Right hindlimb (tissue), 1 donor: Measurements from ENCODE around the gene USP31.
"Not testable (repeated sequence)": the region's sequence is repeated elsewhere in the genome, so short reads cannot be mapped to it uniquely, and the experiment has no call there.

Experiments used
- DNase-seq: peaks from one replicate; pipeline ENCODE4 v3.0.0-alpha.2; 2018

Gene USP31

DNA sequence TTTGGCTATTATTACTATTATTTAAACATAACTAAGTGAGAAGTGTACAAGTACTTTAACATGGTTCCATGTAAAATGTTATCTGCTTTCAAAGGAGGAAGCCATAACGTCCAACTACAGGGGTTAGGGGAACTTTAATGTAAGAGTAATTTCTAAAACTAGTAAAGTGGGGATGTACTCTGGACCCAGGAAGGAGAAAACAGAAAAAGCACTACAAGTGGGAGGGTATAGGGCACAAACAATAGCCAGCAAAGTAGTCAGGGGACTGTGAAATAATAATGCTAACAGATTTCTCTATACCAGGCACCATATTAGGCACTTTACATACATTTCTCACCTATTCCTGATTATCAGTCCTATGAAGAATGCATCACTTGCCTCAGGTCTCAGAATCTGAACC is 19.6 kb downstream of the USP31 start:
- DNase-seq = no peak

DNA sequence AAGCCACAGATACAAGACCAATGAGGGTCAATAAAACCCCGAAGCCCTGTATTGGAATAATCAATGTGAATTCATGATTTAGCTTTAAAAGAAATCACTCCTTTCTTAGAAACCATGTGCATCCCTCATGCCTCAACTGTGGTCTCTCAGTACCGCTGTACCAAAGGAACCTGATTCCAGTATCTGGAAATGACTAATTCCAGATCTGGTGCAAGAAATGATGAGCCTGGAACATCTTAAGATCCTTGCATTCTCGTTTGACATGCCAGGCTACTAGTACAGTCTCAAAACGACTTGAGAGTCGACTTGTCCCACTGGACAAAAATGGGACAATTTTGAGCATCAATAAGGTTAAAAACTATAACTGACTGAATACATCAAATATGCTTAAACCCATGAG is 21.2 kb downstream of the USP31 start:
- no peak for DNase-seq

DNA sequence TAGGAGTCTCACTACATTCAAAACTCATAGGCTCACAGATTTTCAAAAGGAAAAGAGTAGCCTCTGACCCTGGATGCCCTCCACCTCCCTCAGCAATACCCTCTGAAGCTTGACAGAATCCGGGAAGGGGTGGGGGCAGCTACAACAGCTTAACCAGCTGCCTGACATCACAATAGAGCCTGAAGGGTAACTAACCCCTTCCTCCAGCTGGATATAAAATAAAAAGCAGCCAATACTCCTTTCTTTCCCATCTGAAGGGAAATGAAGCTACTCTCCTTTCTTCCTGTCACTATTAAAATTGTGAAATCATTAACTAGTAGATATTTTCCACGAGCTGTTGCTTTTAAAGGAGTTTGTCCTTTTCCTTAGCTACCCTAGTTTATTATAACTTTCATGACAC is 24.0 kb downstream of the USP31 start:
- no peak for DNase-seq

DNA sequence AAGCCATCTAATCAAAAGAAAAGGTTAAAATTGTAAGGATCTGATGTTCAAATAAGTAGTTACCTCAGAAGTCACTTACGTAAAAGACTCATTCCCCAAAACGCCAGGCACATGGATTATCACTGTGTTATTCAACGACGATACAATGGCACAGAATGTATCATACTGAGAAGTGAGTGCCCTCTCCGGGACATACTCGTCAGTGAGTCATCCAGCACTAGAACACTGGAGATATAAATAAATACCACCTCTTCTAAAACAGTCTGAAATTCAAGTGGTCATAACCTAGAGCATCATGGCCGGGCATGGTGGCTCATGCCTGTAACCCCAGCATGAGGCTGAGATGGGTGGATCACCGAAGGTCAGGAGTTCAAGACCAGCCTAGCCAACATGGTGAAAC is 24.9 kb downstream of the USP31 start:
- DNase-seq = no peak

DNA sequence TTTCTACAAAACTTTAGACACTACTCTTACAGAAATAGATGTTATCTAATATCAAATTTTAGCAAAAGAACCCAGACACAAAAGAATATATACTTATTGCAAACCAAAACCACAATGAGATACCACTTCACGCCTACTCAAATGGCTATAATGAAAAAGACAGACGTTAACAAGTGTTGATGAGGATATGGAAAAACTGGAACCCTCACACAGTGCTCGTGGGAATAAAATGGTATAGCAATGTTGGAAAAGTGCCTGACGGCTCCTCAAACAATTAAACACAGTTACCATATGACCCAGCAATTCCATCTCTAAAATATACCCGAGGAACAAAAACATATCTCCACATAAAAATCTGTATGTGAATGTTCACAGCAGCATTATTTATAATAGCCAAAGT is 27.1 kb downstream of the USP31 start:
- DNase-seq = no peak

DNA sequence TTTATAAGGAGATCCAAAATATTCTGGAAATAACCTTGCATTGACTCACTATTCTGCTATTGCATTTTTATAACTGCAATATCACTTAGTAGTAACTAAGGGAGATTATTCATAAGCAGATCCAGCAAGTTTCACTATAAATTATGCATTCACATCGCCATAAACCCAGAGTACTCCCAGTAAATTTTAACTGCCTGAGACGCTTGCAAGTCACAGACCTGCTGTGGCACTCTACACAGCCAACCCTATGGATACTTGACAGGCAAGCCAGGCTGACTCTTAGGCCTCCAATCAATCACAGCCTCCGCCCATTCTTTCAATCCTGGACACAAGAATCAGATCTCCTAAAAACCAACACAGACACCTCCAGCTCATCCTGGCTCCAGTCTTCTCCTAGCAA is 28.2 kb downstream of the USP31 start:
- DNase-seq = no peak

DNA sequence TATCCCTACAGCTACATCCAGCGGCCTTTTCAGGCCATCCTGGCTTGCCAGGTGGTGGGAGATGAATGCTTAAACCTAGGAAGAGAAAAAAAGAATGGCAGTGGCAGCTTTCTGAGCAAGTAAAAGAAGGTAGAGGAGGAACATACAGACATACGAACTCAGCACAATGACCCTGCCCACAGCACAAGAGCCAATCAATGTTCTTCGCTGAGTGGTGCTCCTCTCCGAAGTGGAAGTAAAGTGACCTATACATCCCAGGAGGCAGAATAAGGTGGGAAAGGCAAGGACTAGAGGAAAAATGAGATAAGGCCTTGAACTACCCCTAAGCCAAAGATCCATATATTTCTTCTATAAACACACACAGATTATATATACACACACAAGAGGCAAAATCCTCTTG is 28.7 kb downstream of the USP31 start:
- DNase-seq = no peak

DNA sequence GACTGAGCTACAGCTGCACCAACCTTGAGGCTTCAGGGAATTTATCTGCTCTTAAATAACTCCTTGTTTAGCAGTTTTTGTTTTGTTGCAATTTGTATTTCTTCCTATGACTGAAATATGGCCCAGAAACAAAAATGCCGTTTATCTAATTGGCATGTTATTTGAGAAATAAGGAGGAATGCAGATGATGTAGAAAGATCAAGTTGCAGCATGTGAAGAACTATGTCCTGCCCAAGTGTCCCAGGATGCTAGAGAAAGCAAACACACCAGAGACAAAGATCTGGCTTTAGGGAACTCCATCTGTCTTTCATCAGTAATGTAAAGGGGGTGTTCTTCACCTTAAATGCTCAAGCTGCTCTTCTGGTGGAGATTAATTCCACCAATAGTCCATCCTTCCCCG is 29.7 kb downstream of the USP31 start:
- no peak for DNase-seq

DNA sequence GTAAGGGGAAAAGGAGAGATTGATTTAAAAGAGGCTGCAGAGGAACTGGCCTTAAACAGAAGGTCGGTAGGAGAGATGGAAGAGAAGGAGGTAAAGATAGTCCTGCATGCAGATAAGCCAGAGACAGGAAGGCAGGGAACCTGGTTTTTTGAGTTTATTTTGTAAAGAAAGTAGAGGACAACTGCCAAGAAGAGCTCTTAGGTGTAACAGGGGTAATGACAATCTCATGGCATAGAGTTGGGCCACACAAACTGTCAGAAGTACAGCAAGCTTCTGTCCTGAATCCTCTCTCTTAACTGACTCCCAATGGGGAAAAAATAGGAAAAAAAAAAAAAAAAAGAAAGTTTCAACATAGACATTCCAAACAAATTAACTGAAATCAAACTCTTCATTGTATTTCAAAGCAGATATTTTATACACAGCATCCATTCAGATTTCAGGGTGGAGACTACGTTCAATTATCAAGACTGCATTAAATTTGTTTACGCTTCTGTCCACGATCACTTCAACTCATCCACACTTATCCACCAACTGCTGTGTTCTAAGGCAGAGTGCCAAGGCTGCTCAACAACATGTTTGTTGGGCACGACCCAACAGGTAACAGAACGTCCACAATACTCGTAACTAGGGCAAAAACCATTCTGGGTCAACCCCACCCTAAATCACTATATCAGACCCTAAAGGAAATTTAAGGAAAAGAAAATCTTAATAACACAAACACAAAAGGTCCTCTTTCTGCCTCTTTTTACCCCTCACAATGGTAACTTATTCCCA is 34.9 kb downstream of the USP31 start:
- DNase-seq = no peak

DNA sequence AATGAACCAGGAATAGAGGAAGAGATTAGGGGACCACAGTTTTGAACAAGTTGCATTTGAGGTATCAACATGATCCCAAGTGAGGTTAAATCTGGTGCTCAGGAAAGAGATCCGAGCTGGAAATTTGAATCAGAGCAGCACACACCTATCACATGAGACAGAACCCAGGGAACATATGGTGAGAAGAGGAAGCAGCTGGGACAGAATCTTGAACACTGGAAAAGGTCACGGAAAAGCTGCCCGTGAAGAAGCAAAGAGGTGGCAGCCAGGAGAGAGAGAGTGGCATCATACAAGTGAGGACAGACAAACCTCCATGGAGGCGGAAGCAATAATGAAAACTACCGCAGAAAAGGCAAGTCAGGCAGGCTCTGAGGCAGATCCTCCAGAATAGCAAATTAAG is 36.1 kb downstream of the USP31 start:
- no peak for DNase-seq

DNA sequence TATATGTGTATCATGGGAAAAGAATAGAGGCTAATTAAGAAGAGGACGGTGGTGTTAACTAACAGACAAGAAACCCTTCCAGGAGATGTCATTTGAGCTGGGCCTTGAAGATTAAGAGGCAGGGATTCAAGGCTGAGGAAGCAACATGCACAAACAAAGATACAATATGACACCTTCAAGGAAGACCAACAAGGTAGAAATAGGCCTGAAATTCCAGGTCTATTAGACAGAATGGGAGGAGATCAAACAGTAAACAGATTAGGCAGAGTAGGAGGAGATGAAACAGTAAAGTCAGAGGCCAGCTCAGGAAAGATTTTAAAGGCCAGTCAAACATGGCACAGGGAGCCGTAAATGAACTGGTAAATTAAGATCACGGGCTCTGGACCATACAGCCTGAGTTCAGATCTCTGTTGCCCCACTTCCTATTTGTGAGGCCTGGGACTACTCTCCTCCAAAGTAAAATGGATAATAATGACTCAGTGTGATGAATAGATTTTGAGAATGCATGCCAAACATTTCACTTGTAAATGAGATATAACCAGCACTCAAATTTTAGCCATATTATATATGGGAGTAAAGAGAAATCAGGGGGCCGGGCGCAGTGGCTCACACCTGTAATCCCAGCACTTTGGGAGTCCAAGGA is 38.9 kb downstream of the USP31 start:
- no peak for DNase-seq

DNA sequence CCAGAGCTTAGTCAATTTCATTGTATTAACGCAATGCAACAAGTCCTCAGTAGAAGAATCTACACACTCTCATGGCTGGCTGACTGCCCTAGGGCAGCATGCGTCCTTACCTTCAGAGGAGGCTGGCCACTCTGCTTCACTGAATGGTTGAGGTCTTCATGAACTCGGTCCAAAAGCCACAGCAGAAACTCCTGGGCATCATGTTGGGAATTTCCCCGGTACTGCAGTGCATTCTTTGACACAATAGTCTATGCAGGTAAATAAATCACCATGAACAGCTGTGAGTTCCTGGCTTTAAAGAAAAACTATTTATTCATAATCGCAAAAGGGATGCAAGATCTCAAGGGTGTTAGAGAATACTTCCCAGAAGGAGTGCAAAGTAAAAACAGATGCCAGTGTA is 41.3 kb downstream of the USP31 start:
- no peak for DNase-seq

DNA sequence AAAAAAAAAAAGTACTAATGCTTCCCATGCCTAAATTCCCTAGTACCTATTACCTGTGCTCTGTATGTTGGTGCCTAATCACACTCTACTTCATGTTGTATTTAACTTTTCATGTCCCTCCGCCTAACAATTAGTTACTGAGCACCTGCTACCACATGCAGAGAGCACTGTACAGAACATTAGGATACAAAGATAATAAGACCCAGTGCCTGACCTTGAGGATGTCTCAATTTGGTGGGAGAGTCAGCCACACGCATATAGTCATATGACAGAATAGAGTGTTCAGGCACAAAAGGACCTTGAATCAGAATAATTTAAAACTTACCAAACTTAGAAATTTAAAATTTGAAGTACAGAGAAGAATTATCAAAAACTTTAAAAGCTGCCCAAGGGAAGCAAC is 42.1 kb downstream of the USP31 start:
- no peak for DNase-seq

DNA sequence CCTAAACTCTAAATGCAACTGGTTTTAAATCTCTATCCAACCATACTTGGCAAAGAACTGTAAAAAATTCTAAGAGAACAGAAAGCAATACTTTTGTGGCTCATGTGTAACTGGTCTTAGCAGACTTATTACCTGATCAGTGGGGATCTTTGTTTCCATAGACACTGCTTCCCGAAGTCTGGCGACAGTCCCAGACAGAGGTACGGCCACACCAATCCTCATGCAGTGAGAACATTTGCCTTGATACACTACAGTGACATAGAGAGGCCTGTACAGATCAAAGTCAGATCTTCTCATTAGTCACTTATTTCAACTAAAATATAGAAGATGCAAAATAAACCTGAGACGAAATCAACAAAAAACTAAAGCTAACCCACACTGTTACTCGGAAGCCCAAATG is 43.9 kb downstream of the USP31 start:
- no peak for DNase-seq

DNA sequence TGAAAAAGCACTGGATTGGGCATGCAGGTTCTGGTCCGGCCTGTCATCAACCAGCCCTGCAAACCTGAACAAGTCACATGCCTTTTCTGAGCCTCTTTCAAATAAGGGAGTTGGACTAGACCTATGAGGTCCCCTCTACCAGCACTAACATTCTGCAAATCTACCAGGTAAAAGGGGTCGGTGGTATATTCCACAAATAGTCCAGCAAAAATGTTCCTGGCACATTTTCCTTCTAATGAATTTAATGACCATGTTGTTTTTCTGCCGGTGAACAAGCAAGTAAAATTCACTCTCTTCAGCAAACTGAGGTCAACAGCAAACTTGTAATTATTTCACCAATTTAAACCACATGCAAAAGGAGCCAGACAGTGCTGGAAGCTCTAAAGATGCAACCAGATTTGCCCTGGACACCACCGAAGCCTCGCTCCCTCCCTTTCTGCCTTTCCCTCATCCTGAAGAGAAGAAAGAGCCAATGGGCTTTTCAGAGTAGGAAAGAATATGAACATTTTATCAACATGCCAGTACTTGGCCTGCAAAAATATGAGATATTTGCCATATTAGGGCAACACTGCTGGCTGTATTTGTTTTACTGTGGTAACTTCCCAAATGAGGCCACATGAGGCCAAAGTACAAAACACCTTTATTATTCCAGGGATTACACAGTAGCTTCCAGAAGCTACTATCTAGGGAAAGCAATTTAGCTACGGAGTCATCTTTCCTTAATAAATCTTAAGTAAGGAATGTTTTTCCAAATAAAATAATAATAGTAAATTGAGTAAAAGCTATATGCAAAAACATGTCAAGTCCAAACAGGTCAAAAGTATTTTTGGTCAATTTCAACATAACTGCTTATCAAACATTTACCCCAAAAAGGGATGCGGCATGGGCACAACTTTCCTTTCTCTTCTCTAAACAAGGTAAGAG is 45.0 kb downstream of the USP31 start:
- no peak for DNase-seq

DNA sequence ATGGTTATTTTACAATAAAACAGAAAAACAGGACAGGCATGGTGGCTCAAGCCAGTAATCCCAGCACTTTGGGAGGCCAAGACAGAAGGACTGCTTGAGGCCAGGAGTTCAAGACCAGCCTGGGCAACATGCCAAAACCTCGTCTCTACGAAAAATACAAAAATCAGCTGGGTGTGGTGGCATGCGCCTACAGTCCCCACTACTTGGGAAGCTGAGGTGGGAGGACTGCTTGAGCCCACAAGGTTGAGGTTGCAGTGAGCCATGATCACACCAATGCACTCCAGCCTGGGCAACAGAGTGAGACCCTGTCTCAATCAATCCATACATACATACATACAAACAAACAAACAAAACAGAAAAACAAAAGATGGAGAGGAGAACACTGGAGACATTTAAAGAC is 45.6 kb downstream of the USP31 start:
- no peak for DNase-seq

DNA sequence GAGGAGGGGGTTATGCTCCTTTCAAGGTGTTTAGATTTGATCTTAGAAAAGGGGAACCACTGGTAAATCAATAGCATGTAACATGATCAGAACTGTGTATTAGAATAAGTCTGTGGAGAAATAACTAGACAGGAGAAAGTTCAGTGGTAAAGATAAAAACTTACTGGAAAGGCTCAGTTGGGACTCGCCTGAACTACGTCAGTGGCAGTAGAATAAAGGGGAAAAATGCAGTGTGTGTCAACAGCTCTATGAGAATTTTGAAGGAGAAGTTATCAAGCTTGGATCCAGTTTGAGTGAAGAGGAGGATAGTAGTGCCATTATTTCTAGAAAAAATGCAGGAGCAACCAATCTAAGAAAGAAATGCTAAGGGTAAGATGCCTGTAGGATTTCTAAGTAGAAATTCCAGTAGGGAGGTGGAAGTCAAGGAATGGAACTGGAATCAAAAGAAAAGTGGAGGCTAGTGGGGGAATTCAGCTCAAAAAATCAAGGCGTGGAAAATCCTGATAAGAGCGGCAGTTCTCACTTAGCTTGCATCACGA is 48.2 kb downstream of the USP31 start:
- no peak for DNase-seq

DNA sequence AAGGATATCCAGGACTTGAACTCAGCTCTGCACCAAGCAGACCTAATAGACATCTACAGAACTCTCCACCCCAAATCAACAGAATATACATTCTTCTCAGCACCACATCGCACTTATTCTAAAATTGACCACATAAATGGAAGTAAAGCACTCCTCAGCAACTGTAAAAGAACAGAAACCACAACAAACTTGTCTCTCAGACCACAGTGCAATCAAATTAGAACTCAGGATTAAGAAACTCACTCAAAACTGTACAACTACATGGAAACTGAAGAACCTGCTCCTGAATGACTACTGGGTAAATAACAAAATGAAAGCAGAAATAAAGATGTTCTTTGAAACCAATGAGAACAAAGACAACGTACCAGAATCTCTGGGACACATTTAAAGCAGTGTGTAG is 52.8 kb downstream of the USP31 start:
- not testable (repeated sequence) for DNase-seq

DNA sequence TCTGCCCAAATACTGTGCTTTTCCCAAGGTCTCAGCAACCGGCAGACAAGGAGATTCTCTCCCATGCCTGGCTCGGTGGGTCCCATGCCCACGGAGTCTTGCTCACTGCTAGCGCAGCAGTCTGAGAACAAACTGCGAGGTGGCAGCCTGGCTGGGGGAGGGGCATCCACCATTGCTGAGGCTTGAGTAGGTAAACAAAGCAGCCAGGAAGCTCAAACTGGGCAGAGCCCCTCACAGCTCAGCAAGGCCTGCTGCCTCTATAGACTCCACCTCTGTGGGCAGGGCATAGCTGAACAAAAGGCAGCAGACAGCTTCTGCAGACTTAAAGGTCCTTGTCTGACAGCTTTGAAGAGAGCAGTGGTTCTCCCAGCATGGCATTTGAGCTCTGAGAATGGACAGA is 55.1 kb downstream of the USP31 start:
- DNase-seq = not testable (repeated sequence)

DNA sequence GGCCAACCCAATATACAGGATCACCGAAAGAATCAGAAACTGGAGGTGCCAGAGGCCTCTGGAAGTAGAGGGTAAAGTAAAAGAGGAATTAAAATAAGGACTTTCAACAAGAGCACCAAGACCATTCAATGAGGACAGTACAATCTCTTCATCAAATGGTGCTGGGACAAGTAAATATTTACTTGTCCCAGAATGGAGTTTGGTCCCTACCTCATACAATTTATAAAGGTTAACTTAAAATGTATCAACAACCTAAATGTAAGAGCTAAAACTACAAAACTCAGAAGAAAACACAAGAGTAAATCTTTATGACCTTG is 56.5 kb downstream of the USP31 start:
- no peak for DNase-seq

DNA sequence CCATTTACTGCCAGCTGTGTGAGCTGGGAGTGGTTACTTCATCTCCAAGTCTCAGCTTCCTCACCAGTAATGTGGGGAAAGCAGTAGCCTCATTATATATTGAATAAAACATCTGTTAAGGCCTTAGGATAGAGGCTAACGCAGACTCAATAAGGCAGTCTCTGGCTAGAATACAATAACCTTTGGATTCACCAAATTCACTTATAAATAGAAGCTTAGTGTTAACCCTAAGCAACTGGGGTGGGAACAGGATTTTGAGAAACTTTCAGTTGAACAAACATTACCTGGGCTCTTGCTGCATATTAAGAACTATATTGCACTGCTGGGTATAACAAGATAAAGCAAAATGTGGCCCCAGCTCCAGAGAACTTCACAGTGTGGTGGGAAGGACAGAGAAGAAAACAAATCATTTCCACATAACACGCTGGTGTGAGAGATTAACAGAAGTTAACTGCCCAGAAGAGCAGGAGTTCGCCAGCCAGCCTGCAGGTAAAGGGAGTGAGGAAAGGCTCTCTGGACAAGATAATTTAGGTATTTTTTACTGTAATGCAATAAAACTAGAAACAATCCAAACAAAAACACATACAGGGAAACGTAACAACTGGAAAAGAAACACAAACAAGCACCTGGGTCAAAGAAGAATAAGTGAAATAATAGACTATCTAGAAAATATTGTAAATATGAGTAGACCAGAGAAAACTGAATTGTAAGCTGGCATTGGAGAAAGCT is 57.0 kb downstream of the USP31 start:
- DNase-seq = no peak

DNA sequence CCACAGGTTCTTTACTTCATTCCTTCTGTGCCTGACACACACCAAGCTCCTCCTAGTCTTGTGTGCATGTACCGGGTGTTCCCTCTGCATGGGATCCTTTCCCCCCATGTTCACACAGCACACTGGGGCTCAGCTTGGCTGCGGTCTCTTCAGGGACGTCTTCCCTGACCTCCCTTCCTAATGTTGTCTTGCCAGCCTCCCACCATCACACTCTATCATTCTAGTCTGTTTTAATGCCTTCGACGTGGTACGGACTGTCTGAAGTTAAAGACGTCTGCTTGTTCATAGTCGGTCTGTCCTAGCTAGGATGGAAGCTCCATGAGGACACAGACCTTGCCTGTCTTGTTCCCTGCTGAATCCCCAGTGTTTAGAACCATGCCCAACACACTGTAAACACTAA is 60.1 kb downstream of the USP31 start:
- DNase-seq = no peak

DNA sequence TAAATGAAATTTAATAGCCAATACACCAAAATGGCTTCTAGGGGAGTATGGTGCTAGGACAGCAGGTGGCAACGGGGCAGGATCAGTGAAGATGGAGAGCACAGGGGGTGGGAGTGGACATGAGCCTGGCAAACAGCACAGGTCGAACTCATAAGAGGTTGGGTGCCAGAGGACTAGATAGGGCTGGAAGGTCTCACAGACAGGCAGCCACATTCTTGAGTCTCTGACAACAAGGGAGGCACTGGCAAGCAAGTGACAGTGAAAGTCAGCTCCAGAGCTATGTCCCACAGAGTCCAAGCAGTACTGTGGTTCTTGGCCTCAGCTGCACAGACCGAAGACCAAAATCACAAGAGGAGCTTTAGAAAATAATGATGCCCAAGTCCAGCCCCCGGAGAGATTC is 61.2 kb downstream of the USP31 start:
- DNase-seq = no peak
